Muscle layer of colon (tissue), 2 donors: ENCODE measurements around the gene CRYGS.
"Not testable (repeated sequence)": the region's sequence is repeated elsewhere in the genome, so short reads cannot be mapped to it uniquely, and the experiment has no call there.

ENCODE experiments used
- H3K27ac ChIP-seq: one replicate; pipeline ENCODE4 v1.7.0; 2013; ENCODE audit warnings: low read depth, mild to moderate bottlenecking, low read length, moderate library complexity
- H3K27me3 ChIP-seq, 2 donors: one replicate each; pipeline ENCODE4 v1.7.0; 2013; ENCODE audit warnings: low read length in 2 of 2, mild to moderate bottlenecking in 2 of 2; ENCODE audit not compliant: insufficient read depth in 2 of 2, control insufficient read depth in 1 of 2
- H3K36me3 ChIP-seq: one replicate; pipeline ENCODE4 v1.7.0; 2013; ENCODE audit warnings: mild to moderate bottlenecking, low read length; ENCODE audit not compliant: insufficient read depth
- H3K4me1 ChIP-seq: one replicate; pipeline ENCODE4 v1.7.0; 2013; ENCODE audit warnings: mild to moderate bottlenecking, low read length; ENCODE audit not compliant: insufficient read depth
- H3K4me3 ChIP-seq, 2 donors: one replicate each; pipeline ENCODE4 v1.7.0; 2013; ENCODE audit warnings: low read length in 2 of 2, low read depth in 1 of 2, mild to moderate bottlenecking in 1 of 2, moderate library complexity in 1 of 2
- H3K9ac ChIP-seq: one replicate; pipeline ENCODE4 v1.7.0; 2013; ENCODE audit warnings: low read length
- H3K9me3 ChIP-seq: one replicate; pipeline ENCODE4 v1.7.0; 2013; ENCODE audit warnings: mild to moderate bottlenecking, low read length
- donor health status: abdominal sarcoma.
- donor health status: Adenocarcinoma of cecum.

CRYGS gene

GRCh38 chr3:186502138-186502948 is 41.8 kb downstream of the CRYGS start:
- H3K27ac ChIP-seq: no peak overlapping the region
- no peaks in the 10 kb centered on the region for H3K36me3 ChIP-seq
- peak overlapping the region in 1 of 2 donors; percentile 29 for H3K4me3 ChIP-seq

DNA sequence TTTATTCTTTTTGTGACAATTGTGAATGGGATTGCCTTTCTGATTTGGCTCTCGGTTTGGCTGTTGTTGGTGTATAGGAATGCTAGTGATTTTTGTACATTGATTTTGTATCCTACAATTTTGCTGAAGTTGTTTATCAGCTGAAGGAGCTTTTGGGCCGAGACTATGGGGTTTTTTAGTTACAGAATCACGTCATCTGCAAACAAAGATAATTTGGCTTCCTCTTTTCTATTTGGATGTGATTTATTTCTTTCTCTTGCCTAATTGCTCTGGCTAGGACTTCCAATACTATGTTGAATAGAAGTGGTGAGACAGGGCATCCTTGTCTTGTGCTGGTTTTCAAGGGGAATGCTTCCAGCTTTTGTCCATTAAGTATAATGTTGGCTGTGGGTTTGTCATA is 44.2 kb downstream of the CRYGS start:
- H3K4me1 ChIP-seq, H3K36me3 ChIP-seq, H3K27ac ChIP-seq, H3K27me3 ChIP-seq, H3K9ac ChIP-seq, H3K4me3 ChIP-seq, H3K9me3 ChIP-seq: not testable (repeated sequence)

More at GRCh38 chr3:186502138-186502948, 41.8 kb downstream of the CRYGS start:
- no peaks in the 10 kb centered on the region for H3K9me3 ChIP-seq
- H3K4me1 ChIP-seq: no peaks in the 10 kb centered on the region
- no peaks in the 10 kb centered on the region for H3K27me3 ChIP-seq
- no peak overlapping the region for H3K9ac ChIP-seq

GRCh38 chr3:186498022-186498421 is 46.2 kb downstream of the CRYGS start:
- H3K4me3 ChIP-seq, H3K4me1 ChIP-seq, H3K9me3 ChIP-seq, H3K9ac ChIP-seq, H3K27me3 ChIP-seq, H3K27ac ChIP-seq, H3K36me3 ChIP-seq: not testable (repeated sequence)

DNA sequence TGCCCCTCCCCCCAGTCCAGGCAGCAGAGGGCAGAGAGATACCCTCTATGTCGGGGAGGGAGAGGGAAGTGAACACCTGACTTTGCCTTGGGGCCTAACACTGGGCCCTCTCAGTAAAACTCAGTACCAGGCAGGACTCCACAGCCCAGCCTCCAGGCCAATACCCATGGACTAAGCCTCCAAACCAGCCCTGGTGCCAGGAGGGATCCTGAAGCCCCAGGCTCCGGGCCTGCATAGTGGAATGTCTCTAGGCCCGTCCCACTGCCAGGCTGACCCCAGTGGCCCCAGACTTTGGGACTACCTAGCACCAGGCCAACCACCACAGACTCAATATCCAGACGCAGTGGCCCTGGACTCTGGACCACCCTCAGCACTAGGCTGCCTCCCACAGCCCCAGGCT is 46.6 kb downstream of the CRYGS start:
- Histone ChIP-seq H3K4me1 (no peaks in the 10 kb centered on the region), H3K9ac (no peak overlapping the region), H3K27me3 (no peaks in the 10 kb centered on the region), H3K9me3 (no peaks in the 10 kb centered on the region), H3K36me3 (no peaks in the 10 kb centered on the region), H3K4me3 (no peak overlapping the region), H3K27ac (no peak overlapping the region)

- no peak overlapping the region for H3K27ac ChIP-seq
- no peaks in the 10 kb centered on the region for H3K4me1 ChIP-seq
- no peaks in the 10 kb centered on the region for H3K9me3 ChIP-seq
- H3K9ac ChIP-seq: no peak overlapping the region
- H3K36me3 ChIP-seq: no peaks in the 10 kb centered on the region
- H3K27me3 ChIP-seq: no peaks in the 10 kb centered on the region
- no peak overlapping the region for H3K4me3 ChIP-seq
These were observed 47.5 kb downstream of the CRYGS start for GRCh38 chr3:186496635-186497034.

- H3K9ac ChIP-seq: no peak overlapping the region
- H3K36me3 ChIP-seq: no peaks in the 10 kb centered on the region
- H3K4me3 ChIP-seq: no peak overlapping the region
- H3K27me3 ChIP-seq: no peaks in the 10 kb centered on the region
- no peaks in the 10 kb centered on the region for H3K4me1 ChIP-seq
- H3K27ac ChIP-seq: no peak overlapping the region
- H3K9me3 ChIP-seq: no peaks in the 10 kb centered on the region
These were observed 48.2 kb downstream of the CRYGS start for GRCh38 chr3:186496016-186496415.

DNA sequence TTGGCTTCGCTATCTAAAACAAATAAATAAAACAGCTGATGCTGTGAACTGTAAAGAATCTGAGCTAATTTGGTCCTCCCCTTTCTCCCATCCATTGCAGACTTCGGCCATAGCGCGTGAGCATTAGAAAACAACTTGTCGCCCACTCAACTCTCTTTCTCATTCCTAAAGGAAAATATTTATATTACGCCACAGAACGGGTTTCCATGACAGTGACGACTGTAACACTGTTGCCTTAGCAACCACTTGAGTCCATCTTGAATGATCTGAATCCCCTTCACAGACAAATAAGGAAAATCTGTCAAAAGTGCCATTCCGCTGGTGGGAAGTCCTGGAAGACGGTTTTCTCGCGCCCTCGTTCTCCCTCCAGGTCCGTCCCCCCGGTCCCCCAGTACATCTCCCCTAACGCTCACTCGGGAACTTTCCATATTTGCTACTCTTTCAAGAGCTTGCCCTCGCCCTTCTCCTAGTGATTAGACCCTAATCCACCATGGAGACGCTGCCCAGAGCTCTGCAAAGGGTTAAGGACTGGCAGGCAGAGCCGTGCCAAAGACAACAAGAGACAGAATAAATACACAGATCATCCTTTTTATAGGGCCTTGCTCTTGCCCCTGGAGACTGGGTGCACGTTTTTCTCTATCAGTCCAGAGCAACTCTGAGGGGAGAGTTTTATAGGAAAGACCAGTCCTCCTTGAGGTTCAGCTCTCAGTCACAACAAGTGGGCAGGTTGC is 50.5 kb downstream of the CRYGS start:
- Histone ChIP-seq H3K27me3 (no peaks in the 10 kb centered on the region), H3K27ac (no peak overlapping the region), H3K36me3 (no peaks in the 10 kb centered on the region), H3K4me3 (no peak overlapping the region), H3K4me1 (no peaks in the 10 kb centered on the region), H3K9me3 (no peaks in the 10 kb centered on the region), H3K9ac (no peak overlapping the region)

GRCh38 chr3:186492385-186492984 is 51.7 kb downstream of the CRYGS start:
- H3K9ac ChIP-seq: no peak overlapping the region

GRCh38 chr3:186489507-186489906 is 54.7 kb downstream of the CRYGS start:
- H3K4me1 ChIP-seq: no peaks in the 10 kb centered on the region
- no peak overlapping the region for H3K27ac ChIP-seq
- H3K9ac ChIP-seq: no peak overlapping the region
- H3K9me3 ChIP-seq: no peaks in the 10 kb centered on the region
- H3K27me3 ChIP-seq: no peaks in the 10 kb centered on the region
- no peak overlapping the region for H3K4me3 ChIP-seq
- H3K36me3 ChIP-seq: no peaks in the 10 kb centered on the region

More at GRCh38 chr3:186492385-186492984, 51.7 kb downstream of the CRYGS start:
- no peaks in the 10 kb centered on the region for H3K4me1 ChIP-seq
- no peak overlapping the region for H3K4me3 ChIP-seq
- no peaks in the 10 kb centered on the region for H3K36me3 ChIP-seq
- no peaks in the 10 kb centered on the region for H3K9me3 ChIP-seq
- H3K27me3 ChIP-seq: no peaks in the 10 kb centered on the region
- no peak overlapping the region for H3K27ac ChIP-seq
